ENCODE measurements around the gene UHRF1.
A peak's percentile ranks its signal among the peaks of the same experiment; 100 is the strongest.

UHRF1 gene

DNA sequence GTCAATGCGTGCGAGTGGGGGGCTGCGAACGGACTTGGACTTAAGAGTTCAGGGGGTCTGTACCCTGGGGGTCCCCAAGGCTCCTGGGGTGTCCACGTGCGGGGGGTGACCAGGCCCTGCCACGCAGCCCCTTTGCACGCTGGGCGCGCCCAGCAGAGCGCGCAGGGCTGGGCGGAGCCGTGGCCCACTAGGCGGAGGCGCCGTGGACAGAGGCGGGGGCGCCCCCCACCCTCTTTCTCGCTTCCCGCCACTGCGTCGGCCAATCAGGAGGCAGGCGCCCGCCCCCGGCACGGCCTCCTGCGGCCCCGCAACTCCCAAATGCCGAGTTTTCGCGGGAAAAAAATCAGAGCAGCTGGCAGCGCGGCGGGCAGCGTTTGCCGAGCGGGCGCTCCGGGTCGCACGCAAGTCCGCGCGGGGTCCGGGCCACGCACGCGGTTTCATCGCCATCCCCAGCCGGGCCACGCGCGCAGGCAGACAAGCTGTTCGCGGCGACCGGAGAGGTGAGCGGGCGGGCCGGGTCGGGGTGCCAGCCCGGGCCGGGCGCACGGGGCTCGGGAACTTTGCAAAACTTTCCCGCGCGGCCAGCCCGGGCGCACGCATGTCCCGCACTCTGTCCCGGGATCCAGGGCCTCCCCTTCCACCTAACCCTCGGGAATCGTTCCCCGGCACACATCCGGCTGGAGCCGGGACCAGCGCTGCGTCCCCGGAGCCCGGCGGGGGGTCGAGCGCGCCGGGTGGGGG, at the start of gene UHRF1:
TSS of gene UHRF1 (plus strand) at position 346 of the 741 bp plus-strand sequence. CDS start 1,385 bp downstream, outside the sequence.
- Histone ChIP-seq H3K36me3 (ENCODE audit: control insufficient read depth, insufficient read depth, low read length, severe bottlenecking) (no peaks in the 10 kb centered on the region), H3K27me3 (replicated peaks; ENCODE audit: control insufficient read depth, insufficient read depth, low read length) (no peaks in the 10 kb centered on the region), H3K4me1 (ENCODE audit: control insufficient read depth, insufficient read depth, low read length) (peaks cover 22% of the 10 kb centered on the region), H3K4me3 (ENCODE audit: low read length) (peak within 1 kb of the TSS; percentile 80), H3K9ac (ENCODE audit: low read length) (peak within 1 kb of the TSS; percentile 80), H3K9me3 (ENCODE audit: control insufficient read depth, low read length) (no peaks in the 10 kb centered on the region)
- no peak for DNase-seq (ENCODE audit: low read depth)

DNA sequence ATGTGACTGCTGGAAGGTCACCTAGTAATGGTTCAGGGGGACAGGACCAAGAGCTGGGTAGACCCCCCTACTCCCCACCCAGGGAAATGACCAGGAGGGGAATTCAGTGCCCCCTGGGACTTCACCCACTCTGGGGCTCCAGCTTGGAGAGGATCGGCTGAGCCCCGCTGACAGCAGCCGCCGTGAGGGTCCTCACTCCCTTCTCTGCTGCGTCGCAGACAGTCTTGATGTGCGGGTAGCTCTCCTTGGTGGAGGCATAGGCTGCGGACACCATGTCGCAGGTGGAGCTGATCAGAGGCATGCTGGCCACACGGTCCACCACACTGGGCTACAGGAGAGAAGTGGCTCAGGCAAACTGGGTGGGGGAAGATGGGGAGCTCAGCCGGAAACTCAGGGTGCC, 49.6 kb upstream of the UHRF1 start:
- no peak overlapping the region for H3K9ac ChIP-seq (ENCODE audit: low read length)
- peaks cover 78% of the 10 kb centered on the region for H3K36me3 ChIP-seq (ENCODE audit: control insufficient read depth, insufficient read depth, low read length, severe bottlenecking)
- no peak overlapping the region for H3K4me3 ChIP-seq (ENCODE audit: low read length)
- no peaks in the 10 kb centered on the region for H3K9me3 ChIP-seq (ENCODE audit: control insufficient read depth, low read length)
- H3K27me3 ChIP-seq (replicated peaks; ENCODE audit: control insufficient read depth, insufficient read depth, low read length) = no peaks in the 10 kb centered on the region
- H3K4me1 ChIP-seq (ENCODE audit: control insufficient read depth, insufficient read depth, low read length) = peaks cover 3% of the 10 kb centered on the region
- DNase-seq (ENCODE audit: low read depth) = no peak

DNA sequence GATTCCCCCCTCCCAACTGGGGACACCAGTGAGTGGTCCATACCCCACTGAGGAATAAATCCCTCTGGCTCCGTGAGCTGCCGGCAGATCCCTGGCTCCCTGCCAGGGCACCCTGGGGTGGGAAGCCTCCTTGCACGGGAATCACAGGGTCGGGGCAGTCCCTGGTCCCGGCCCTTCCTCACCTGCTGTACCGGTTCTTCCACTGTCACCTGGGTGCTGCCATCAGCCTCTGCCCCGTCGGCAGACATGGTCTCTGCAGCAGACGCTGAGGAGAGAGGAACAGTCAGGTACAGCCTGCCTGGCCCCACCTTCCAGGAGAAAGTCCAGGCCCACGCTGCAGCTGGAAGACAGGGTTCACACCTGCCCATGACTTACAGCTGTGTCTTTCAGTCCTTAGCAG, 48.2 kb upstream of the UHRF1 start:
- peaks cover 65% of the 10 kb centered on the region for H3K36me3 ChIP-seq (ENCODE audit: control insufficient read depth, insufficient read depth, low read length, severe bottlenecking)

DNA sequence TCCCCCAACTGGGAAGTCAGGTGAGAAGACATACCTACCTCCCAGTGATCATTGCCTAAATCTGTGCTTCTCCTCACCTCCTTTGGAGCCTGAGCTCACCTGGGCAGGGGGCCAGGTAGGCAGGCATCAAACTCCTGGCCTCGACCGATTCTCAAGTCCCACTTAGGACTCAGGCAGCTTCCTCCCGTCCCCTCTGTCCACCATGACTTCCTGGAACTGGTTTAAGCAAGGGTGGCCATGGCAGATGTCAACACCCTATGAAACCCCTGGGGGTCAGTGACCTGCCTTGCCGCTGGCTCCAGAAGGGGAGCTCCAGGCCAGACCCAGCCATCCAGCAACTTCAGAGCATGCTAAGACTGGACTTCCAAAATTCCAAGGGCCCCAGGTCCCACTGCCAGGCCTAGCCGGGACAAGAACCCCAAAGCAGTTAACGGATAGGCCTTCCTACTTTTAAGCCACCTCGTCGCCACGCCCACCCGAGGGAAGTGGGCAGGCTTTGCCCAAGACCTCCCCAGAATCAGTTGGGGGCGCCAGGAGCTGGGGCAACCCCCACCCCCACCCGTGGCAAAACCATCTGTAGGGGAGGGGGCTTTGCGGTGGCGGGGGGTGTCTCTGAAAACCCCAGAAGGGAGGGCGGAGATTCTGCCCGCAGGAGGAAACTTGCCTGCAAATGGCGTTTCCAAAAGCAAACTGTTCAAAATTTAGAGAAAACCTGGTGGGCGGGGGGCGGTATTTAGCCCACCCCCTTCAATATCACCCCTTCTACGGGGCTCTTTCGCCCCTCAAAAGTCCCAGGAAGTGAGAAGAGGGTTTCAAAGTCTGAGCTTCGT, 42.5 kb upstream of the UHRF1 start:
- Histone ChIP-seq H3K9ac (ENCODE audit: low read length) (peak overlapping the region; percentile 90), H3K4me3 (ENCODE audit: low read length) (peak overlapping the region; percentile 88), H3K9me3 (ENCODE audit: control insufficient read depth, low read length) (no peaks in the 10 kb centered on the region), H3K4me1 (ENCODE audit: control insufficient read depth, insufficient read depth, low read length) (peaks cover 26% of the 10 kb centered on the region), H3K36me3 (ENCODE audit: control insufficient read depth, insufficient read depth, low read length, severe bottlenecking) (peaks cover 13% of the 10 kb centered on the region), H3K27me3 (replicated peaks; ENCODE audit: control insufficient read depth, insufficient read depth, low read length) (no peaks in the 10 kb centered on the region)
- peak; percentile 77 for DNase-seq (ENCODE audit: low read depth)

More for the DNA sequence above, 48.2 kb upstream of the UHRF1 start:
- H3K9ac ChIP-seq (ENCODE audit: low read length) = no peak overlapping the region
- peaks cover 7% of the 10 kb centered on the region for H3K4me1 ChIP-seq (ENCODE audit: control insufficient read depth, insufficient read depth, low read length)
- no peaks in the 10 kb centered on the region for H3K9me3 ChIP-seq (ENCODE audit: control insufficient read depth, low read length)
- no peak overlapping the region for H3K4me3 ChIP-seq (ENCODE audit: low read length)
- H3K27me3 ChIP-seq (replicated peaks; ENCODE audit: control insufficient read depth, insufficient read depth, low read length) = no peaks in the 10 kb centered on the region
- no peak for DNase-seq (ENCODE audit: low read depth)

DNA sequence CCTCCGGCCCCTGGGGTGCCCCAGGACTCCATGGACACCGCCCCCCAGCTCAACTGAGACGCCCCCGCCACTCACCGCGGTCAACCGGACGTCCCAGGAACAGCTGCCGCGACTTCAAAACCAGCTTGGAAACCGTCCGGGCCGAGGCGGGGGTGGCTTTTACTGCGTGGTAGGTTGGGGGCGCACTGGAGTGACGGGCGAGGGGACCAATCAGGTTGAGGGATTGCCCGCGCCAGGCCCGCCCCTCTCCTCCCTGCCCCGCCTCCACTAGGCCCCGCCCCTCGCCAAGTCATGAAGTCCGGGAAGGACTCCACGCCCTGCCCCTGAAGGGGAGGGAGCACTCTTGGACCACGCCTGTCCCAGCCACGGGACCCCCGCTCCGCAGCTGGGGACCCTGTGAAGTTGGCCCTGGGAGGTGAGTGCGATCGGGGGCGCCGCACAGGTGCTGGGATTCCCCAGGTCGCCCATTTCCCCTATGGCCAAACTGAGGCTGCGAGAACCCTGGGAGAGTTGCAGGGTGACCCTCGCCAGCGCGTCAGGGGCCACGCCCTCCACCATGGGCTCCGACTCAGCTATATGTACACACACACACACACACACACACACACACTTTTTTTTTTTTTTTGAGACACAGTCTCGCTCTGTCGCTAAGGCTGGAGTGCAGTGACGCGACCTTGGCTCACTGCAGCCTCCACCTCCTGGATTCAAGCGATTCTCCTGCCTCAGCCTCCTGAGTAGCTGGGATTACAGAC, 41.6 kb upstream of the UHRF1 start, which contains the start of gene PLIN3:
TSS of gene PLIN3 (minus strand) at position 134 of the 752 bp plus-strand sequence. CDS start 6,273 bp downstream, outside the sequence.
- Histone ChIP-seq H3K9ac (ENCODE audit: low read length) (peak within 1 kb of the TSS; percentile 90), H3K36me3 (ENCODE audit: control insufficient read depth, insufficient read depth, low read length, severe bottlenecking) (peaks cover 7% of the 10 kb centered on the region), H3K27me3 (replicated peaks; ENCODE audit: control insufficient read depth, insufficient read depth, low read length) (no peaks in the 10 kb centered on the region), H3K4me3 (ENCODE audit: low read length) (peak within 1 kb of the TSS; percentile 88), H3K4me1 (ENCODE audit: control insufficient read depth, insufficient read depth, low read length) (peaks cover 26% of the 10 kb centered on the region), H3K9me3 (ENCODE audit: control insufficient read depth, low read length) (no peaks in the 10 kb centered on the region)
- DNase-seq (ENCODE audit: low read depth) = peak; percentile 98

DNA sequence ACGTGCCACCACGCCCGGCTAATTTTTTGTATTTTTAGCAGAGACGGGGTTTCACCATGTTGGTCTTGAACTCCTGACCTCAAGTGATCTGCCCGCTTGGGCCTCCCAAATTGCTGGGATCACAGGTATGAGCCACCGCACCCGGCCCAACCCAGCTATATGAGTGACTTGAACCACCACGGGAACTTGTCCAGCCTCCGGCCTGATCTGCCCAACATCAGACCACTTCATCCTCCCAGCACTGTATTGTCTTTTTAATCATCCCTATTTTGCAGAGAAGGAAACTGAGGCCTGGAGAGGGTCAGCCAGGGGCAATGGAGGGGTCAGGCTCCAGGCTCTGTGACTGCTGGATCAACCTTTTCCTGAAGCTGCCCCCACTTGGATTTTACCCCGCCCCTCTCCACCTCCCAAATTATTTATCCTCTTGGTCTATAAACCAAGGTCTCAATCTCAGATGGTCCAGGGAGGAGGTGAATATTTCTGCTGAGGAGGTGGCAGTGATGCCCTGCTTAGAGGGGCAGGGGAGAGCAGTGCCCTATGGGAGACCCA, 40.9 kb upstream of the UHRF1 start:
- Histone ChIP-seq H3K4me1 (ENCODE audit: control insufficient read depth, insufficient read depth, low read length) (peaks cover 26% of the 10 kb centered on the region), H3K27me3 (replicated peaks; ENCODE audit: control insufficient read depth, insufficient read depth, low read length) (no peaks in the 10 kb centered on the region), H3K4me3 (ENCODE audit: low read length) (no peak overlapping the region), H3K9ac (ENCODE audit: low read length) (peak overlapping the region; percentile 84), H3K9me3 (ENCODE audit: control insufficient read depth, low read length) (no peaks in the 10 kb centered on the region), H3K36me3 (ENCODE audit: control insufficient read depth, insufficient read depth, low read length, severe bottlenecking) (peaks cover 7% of the 10 kb centered on the region)
- no peak for DNase-seq (ENCODE audit: low read depth)

DNA sequence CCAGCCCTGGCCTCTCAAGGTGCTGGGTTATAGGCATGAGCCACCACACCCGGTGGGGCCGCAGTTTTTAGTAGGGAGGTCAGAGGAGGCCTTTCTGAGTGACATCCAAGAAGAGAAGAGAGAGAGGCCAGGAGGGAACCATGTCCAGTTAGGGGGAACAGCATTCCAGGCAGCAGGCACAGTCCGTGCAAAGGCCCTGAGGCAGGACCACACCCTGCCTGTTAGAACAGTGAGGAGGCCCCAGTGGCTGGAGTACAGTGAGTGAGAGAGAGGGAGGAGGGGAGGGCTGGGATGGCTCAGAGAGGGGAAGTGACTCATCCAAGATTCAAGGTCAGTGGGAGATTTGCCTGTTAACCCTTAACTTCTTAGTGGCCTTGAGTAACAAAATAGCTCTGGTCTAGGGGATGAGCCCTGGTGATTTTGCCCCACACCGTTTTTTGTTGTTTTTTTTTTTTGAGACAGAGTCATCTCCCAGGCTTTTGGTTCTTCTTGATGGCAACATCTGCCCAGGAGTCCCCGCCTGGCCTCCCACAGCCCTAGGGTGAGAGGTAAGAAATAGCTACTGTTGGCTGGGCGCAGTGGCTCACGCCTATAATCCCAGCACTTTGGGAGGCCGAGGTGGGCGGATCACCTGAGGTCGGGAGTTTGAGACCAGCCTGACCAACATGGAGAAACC, 39.1 kb upstream of the UHRF1 start:
- Histone ChIP-seq H3K27me3 (replicated peaks; ENCODE audit: control insufficient read depth, insufficient read depth, low read length) (no peaks in the 10 kb centered on the region), H3K9me3 (ENCODE audit: control insufficient read depth, low read length) (no peaks in the 10 kb centered on the region), H3K9ac (ENCODE audit: low read length) (peak overlapping the region; percentile 56), H3K36me3 (ENCODE audit: control insufficient read depth, insufficient read depth, low read length, severe bottlenecking) (no peaks in the 10 kb centered on the region), H3K4me3 (ENCODE audit: low read length) (no peak overlapping the region), H3K4me1 (ENCODE audit: control insufficient read depth, insufficient read depth, low read length) (peaks cover 26% of the 10 kb centered on the region)
- peak; percentile 86 for DNase-seq (ENCODE audit: low read depth)

DNA sequence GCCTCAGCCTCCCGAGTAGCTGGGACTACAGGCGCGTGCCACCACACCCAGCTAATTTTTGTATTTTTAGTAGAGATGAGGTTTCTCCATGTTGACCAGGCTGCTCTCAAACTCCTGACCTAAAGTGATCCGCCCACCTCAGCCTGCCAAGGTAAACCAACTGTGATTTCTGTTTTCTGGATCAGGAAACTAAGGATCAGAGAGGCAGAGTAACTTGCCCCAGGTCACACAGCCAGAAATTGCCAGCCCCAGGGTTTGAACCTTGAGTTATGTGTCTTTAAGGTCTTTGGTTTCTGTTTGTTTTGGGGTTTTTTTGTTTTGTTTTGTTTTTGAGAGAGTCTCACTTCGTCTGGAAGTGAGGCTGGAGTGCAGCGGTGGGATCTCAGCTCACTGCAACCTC, 37.6 kb upstream of the UHRF1 start:
- Histone ChIP-seq H3K4me3 (ENCODE audit: low read length) (no peak overlapping the region), H3K9me3 (ENCODE audit: control insufficient read depth, low read length) (no peaks in the 10 kb centered on the region), H3K36me3 (ENCODE audit: control insufficient read depth, insufficient read depth, low read length, severe bottlenecking) (no peaks in the 10 kb centered on the region), H3K9ac (ENCODE audit: low read length) (no peak overlapping the region), H3K27me3 (replicated peaks; ENCODE audit: control insufficient read depth, insufficient read depth, low read length) (no peaks in the 10 kb centered on the region), H3K4me1 (ENCODE audit: control insufficient read depth, insufficient read depth, low read length) (peaks cover 17% of the 10 kb centered on the region)
- DNase-seq (ENCODE audit: low read depth) = no peak

DNA sequence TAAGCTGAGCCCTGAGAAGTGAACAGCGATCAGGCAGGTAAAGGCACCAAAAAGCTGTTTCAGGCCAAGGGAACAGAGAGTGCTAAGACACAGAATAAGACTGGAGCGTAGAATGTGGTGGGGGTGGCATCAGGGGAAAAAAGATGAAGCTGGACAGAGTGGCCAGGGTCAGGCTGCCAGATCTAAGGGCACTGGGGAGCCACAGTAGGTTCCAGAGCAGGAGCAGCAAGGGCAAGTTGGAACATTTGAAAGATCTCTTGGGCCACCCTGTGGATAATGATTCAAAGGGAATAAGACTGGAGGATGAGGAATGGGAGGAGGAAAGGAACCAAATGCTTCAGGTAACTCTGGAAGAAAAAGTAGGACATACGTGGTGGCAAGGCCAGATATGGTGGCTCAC, 35.4 kb upstream of the UHRF1 start:
- no peak for DNase-seq (ENCODE audit: low read depth)
- Histone ChIP-seq H3K9me3 (ENCODE audit: control insufficient read depth, low read length) (no peaks in the 10 kb centered on the region), H3K36me3 (ENCODE audit: control insufficient read depth, insufficient read depth, low read length, severe bottlenecking) (no peaks in the 10 kb centered on the region), H3K9ac (ENCODE audit: low read length) (no peak overlapping the region), H3K4me3 (ENCODE audit: low read length) (no peak overlapping the region), H3K4me1 (ENCODE audit: control insufficient read depth, insufficient read depth, low read length) (peaks cover 17% of the 10 kb centered on the region), H3K27me3 (replicated peaks; ENCODE audit: control insufficient read depth, insufficient read depth, low read length) (no peaks in the 10 kb centered on the region)

DNA sequence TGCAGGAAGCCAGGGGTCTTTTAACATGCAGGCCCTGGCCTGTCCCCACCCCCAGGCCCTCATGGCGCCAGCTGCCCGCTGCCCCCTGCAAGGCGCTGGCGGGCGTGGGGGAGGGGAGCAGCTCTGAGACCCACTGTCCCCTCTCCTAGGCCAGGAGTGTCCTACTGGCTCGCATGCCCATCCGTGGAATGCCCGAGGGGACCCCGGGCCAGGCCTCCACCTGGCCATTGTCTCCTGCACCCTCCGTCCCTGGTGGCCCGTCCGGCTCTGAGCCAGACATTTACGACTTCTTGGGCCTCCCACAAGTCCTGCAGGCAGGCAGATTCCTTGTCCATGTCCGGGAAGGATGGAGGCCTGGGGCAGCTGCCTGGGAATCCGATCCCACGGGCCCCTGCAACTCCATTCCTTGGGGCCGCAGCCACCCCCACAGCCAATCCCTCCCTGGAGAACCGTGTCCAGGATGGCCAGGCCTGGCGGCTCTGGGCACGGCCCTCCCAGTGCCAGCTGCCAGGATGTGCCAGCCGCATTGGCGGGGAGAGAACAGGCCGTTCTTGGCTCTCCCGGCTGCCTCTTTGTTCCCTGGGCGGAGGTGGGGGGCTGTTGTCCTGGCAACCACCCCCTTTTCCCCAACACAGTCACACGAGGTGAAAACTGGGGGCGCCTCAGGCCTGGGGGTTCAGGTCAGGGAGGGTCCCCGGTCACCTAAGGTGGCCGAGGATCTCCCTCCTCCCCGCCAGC, 31.4 kb upstream of the UHRF1 start:
- Histone ChIP-seq H3K4me3 (ENCODE audit: low read length) (no peak overlapping the region), H3K9ac (ENCODE audit: low read length) (no peak overlapping the region), H3K9me3 (ENCODE audit: control insufficient read depth, low read length) (no peaks in the 10 kb centered on the region), H3K36me3 (ENCODE audit: control insufficient read depth, insufficient read depth, low read length, severe bottlenecking) (no peaks in the 10 kb centered on the region), H3K27me3 (replicated peaks; ENCODE audit: control insufficient read depth, insufficient read depth, low read length) (no peaks in the 10 kb centered on the region), H3K4me1 (ENCODE audit: control insufficient read depth, insufficient read depth, low read length) (no peaks in the 10 kb centered on the region)
- no peak for DNase-seq (ENCODE audit: low read depth)
